SW480 (cell line): Measurements from ENCODE around the gene MYOT.
"Not testable (repeated sequence)": the region's sequence is repeated elsewhere in the genome, so short reads cannot be mapped to it uniquely, and the experiment has no call there.

ENCODE experiments used
- DNase-seq: peaks from one replicate; pipeline ENCODE4 v3.0.0-alpha.2; 2016; ENCODE audit warnings: low spot score

MYOT gene

GRCh38 chr5:137867664-137868063 is at the start of gene MYOT:
Gene MYOT (plus strand): TSS chr5:137867860. CDS start chr5:137870652, 2,792 bp downstream.
- DNase-seq: no peak

- no peak for DNase-seq
Observed at GRCh38 chr5:137819766-137820165, 47.9 kb upstream of the MYOT start.

- DNase-seq: peak; percentile 72
Observed at GRCh38 chr5:137822158-137822764, 45.4 kb upstream of the MYOT start.

- DNase-seq: no peak
Observed at GRCh38 chr5:137822984-137823383, 44.7 kb upstream of the MYOT start.

- no peak for DNase-seq
Observed at GRCh38 chr5:137825165-137825564, 42.5 kb upstream of the MYOT start.

- no peak for DNase-seq
Observed at GRCh38 chr5:137826067-137826466, 41.6 kb upstream of the MYOT start.

- DNase-seq: no peak
Observed at GRCh38 chr5:137828180-137828579, 39.5 kb upstream of the MYOT start.

- no peak for DNase-seq
Observed at GRCh38 chr5:137828664-137829063, 39.0 kb upstream of the MYOT start.

GRCh38 chr5:137831105-137831504 is 36.6 kb upstream of the MYOT start:
- no peak for DNase-seq

- no peak for DNase-seq
Observed at GRCh38 chr5:137831526-137831925, 36.1 kb upstream of the MYOT start.

- no peak for DNase-seq
Observed at GRCh38 chr5:137832416-137832815, 35.2 kb upstream of the MYOT start.

- peak; percentile 85 for DNase-seq
Observed at GRCh38 chr5:137833463-137833862, 34.2 kb upstream of the MYOT start.

GRCh38 chr5:137834498-137835049 is 33.1 kb upstream of the MYOT start:
- peak; percentile 13 for DNase-seq

- DNase-seq: no peak
Observed at GRCh38 chr5:137836298-137836697, 31.4 kb upstream of the MYOT start.

GRCh38 chr5:137836997-137837396 is 30.7 kb upstream of the MYOT start:
- DNase-seq: no peak

GRCh38 chr5:137837491-137838394 is 29.9 kb upstream of the MYOT start:
- DNase-seq: no peak

- DNase-seq: no peak
Observed at GRCh38 chr5:137838976-137839375, 28.7 kb upstream of the MYOT start.

- DNase-seq: no peak
Observed at GRCh38 chr5:137842296-137842695, 25.4 kb upstream of the MYOT start.

- DNase-seq: no peak
Observed at GRCh38 chr5:137843676-137844299, 23.9 kb upstream of the MYOT start.

GRCh38 chr5:137845472-137845871 is 22.2 kb upstream of the MYOT start:
- no peak for DNase-seq

- DNase-seq: no peak
Observed at GRCh38 chr5:137847687-137848086, 20.0 kb upstream of the MYOT start.

GRCh38 chr5:137853165-137853564 is 14.5 kb upstream of the MYOT start:
- DNase-seq: not testable (repeated sequence)

- DNase-seq: no peak
Observed at GRCh38 chr5:137856201-137856600, 11.5 kb upstream of the MYOT start.
